Hematopoietic multipotent progenitor cell treated with erythropoietin and hydrocortisone succinate and interleukin-3 and kit ligand, for 17 days (in vitro differentiated cells): Measurements from ENCODE around the gene PIGN.
"Not testable (repeated sequence)": the region's sequence is repeated elsewhere in the genome, so short reads cannot be mapped to it uniquely, and the experiment has no call there.

ENCODE experiments used
- DNase-seq: peaks from one replicate; pipeline ENCODE4 v3.0.0-alpha.2; 2015; ENCODE audit warnings: low spot score

PIGN gene

DNA sequence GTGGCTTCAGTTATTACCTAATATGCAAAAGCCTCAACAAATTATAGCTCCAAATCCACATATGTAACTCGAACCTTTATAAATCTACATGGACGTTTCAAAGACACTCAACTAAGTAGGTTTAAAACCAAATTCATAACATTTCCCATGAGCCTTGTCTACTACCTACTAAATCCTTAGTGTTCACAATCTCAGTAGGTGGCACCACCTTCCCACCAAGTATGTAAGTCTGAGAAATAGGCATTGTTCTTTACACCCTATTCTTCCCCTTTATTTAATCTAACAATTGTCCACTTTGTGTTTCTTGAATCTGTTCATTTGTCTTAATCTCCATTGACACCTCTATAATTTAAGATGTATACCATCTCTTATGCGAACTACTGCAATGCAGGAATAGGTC is 4.6 kb downstream of the PIGN start:
- no peak for DNase-seq

- no peak for DNase-seq
Observed at GRCh38 chr18:62179213-62179612, 7.6 kb downstream of the PIGN start.

DNA sequence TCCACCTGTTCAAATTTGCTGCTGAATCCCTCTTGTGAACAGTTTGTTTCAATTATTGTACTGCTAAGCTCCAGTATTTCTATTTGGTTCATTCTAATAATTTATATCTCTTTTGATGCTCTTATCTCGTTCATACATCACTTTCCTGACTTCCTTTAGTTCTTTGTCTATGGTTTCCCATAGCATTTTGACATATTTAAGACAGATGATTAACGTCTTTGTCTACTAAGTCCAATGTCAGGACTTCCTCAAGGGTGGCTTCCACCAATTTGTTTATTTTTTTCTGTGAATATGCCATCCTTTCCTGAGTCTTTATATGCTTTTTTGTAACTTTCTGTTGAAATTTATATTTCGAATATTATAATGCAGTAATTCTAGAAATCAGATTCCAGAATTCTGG is 9.6 kb downstream of the PIGN start:
- DNase-seq = no peak

- DNase-seq = no peak
Observed at GRCh38 chr18:62175521-62175920, 11.3 kb downstream of the PIGN start.

GRCh38 chr18:62172298-62172697 is 14.6 kb downstream of the PIGN start:
- DNase-seq = no peak

DNA sequence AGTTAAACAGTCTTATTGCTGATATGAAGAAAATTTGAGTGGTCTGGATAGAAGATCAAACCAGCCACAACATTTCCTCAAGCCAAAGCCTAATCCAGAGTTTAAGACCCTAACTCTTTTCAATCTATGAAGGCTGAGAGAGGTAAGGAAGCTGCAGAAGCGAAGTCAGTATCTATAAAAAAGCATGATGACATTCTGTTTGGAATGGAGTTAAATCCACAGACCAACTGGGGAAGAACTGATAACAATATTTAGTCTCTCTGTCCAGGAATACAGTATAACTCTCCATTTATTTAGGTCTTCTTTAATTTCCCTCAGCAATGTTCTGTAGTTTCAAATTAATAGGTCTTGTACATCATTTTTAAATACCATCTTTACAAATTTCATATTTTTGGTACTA is 16.0 kb downstream of the PIGN start:
- DNase-seq = no peak

GRCh38 chr18:62166524-62166923 is 20.3 kb downstream of the PIGN start:
- DNase-seq = not testable (repeated sequence)

GRCh38 chr18:62165583-62165982 is 21.3 kb downstream of the PIGN start:
- no peak for DNase-seq

- DNase-seq = no peak
Observed at GRCh38 chr18:62164855-62165487, 21.9 kb downstream of the PIGN start.

DNA sequence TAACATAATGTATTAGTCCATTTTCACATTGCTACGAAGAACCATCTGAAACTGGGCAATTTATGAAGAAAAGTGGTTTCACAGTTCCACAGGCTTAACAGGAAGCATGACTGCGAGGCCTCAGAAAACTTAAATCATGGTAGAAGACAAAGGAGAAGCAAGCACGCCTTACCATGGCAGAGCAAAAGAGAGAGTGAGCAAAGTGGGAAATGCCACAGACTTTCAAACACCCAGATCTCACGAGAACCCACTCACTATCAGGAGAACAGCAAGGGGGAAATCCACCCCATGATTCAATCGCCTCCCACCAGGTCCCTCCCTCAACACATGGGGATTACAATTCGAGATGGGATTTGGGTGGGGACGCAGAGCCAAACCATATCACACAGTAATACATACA is 22.5 kb downstream of the PIGN start:
- no peak for DNase-seq

- DNase-seq = no peak
Observed at GRCh38 chr18:62157843-62158242, 29.0 kb downstream of the PIGN start.

DNA sequence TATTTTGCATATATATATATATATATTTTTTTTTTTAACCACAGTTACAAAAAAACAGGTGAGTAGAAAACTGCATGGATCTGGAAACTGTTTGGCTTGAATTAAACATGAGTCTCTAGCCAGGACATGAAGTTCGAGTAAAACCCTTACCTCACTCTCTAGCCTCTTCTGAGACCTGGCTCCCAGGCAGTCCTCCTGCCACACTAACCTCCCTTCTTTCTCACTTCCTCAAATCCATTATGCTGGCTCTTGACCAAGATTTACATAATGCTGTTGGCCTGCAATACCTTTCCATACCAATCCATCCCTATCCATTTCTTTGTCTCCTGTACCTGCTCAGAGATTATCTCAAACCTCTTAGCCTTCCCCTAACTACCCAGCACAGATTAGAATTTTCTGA is 34.0 kb downstream of the PIGN start:
- no peak for DNase-seq

DNA sequence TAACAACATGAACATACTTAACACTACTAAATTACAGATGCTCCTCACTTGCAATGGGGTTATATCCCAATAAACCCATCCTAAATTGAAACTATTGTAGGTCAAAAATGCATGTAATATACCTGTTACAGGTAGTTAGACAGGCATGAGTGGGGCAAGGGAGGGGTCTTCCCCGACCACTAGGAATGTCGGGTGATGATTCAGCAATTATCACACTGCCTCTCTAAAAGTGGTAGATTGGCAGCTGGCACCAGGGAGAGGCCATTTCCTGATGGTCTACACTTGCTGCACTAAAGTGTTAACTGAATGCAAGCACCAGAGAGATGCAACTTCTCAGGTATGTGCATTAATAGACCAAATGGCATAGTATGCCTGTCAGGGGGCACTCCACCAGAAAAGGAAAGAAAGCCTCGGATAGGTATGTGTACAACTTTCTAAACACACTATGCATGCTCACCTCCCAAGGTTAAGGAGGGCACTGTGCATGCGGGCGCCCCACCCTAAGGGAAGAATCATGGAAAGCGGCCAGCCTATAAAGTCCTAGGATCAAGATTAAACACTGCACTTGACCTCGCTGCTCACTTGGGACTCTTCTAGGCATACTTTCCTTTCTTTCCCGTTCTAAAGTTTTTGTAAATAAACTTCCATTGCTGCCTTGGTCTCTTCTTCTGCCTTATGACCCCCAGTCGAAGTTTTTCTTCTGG is 35.6 kb downstream of the PIGN start:
- DNase-seq = no peak

DNA sequence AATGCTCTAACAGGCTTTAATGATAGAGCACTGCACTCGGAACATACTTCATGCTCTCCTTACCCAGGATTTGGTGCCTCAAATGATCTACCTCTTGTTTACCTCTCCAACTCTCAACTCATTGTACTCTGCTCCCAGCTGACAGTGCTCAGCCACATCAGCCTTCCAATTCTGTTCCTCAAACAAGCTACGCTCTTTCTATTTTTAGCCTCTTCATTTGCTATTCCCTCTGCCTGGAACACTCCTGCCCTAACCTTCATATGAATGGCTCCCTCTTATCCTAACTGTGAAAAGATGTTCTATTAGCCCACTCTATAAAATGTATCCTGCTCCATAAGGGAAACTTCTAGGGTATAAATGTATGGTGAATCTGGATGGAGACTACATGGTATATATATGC is 42.5 kb downstream of the PIGN start:
- DNase-seq = no peak

DNA sequence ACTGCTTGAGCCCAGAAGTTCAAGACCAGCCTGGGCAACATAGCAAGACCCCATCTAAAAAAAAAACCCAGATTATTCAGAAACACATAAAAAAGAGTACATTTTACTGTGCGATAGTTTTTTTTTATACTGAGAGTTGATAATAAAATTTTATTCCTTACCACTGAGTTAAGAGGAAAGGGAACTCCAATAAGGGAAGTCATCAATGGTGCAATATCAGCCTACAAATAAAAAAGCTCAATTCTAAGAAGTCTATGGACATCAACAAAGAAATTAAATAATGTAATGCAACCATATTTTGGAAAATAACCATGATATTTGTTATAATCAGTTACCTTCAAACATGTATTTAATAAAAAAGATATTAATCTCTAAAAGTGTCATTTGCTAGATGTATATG is 46.6 kb downstream of the PIGN start:
- DNase-seq = no peak

DNA sequence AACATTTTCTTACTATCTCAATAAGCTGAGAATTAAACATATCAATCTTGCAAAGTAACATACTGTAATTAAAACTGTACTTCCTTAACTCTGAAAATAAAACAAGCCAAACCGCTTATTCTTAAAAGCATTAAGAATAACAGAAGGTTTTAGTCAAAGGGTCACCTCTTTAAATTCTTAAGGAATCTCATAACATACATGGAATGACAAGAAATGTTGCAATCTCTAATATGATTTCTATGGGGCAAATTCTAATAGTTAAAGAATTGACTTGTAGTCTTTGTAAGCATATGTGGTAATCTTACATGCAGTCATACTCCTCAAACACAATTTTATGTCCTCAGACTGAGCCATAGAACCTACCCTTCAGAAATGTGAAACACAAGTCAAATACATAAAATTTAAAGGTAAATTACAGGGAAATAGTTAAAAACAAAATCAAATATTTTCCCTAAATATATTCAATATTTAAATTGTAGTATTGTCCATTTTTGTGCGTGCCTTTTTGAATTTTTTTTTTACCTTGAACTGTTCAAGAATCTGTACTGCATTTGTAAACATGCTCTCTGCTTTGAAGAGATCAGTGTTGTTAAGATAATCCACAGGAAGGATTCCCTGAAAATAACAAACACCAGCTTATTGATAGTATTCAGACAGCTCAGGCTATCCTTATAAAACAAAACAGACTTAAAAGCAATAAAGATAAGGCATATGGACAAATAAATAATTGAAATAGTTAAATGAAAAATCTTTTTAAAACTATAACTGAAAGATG is 48.2 kb downstream of the PIGN start:
- no peak for DNase-seq

DNA sequence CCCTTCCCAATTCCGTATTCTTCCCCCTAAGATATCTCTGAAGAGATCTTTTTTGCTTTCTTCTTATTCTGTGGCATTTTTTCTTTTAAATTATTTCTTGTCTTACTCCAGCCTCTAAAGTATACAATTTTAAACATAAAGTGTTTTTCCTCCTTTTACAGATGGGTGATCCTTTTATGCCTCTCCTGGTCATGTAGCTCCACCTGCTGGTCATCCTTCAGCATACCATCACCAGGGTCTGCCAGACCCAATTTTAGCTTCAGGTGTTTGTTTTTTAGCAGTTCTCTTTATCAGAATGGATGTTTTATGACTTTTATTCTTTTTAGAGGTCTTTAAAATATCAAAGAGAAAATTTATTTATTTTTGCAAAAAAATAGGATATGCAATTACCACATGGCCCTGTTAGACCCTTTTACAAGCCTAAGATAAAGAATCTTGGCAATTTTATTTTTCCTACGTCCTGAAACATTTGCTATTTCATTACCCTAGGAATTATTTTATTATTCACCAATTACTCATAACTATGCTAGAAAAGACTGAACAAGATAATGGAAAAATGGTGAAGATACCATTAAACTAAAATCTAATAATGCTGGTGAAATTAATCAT is 55.5 kb downstream of the PIGN start:
- DNase-seq = peak; percentile 66

DNA sequence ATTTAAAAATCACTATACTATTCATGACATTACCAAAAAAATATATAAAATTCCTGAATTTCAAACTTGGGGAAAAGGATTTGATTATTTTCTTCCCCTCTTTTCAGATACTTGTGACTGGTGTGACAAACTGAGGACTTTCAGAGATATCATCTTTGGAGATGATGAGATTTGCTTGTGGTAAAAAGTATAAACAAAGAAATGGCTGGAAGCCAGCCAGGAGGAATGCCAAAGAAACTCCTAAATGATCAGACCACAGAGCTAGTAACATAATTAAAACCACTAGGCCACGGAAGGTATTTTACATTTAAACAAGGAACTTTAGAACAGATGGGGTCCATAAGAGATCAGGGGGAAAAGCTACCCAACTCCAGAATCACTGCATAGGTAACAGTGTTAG is 58.7 kb downstream of the PIGN start:
- DNase-seq = no peak

GRCh38 chr18:62126737-62127136 is 60.1 kb downstream of the PIGN start:
- no peak for DNase-seq

- DNase-seq = no peak
Observed at GRCh38 chr18:62125702-62126101, 61.2 kb downstream of the PIGN start.

GRCh38 chr18:62122330-62122729 is 64.5 kb downstream of the PIGN start:
- no peak for DNase-seq

GRCh38 chr18:62119884-62120283 is 67.0 kb downstream of the PIGN start:
- DNase-seq = no peak

DNA sequence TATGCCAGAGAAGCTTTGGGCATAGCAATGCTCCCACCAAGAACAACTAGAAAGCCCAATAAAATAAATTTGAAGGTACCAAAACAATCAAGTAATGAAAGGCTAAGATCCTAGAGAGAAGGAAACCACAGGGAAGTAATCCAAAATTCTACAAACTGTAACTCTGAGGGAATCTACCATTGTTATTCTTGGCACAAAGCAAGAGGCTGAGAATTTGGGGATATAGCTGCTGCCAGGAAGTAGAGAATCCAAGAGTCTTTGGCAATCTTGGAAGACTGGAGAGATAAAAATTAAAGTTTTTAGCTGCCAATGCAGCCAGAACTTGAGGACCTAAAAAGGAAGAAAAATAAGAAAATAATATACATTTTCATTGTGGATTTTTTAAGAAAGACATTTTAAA is 68.5 kb downstream of the PIGN start:
- DNase-seq = no peak
